Neural cell (in vitro differentiated cells): ENCODE results near the gene KIF14.

ENCODE experiments used
- EZH2 ChIP-seq: fragments of 200-600, 300-800 bp; shearing (Covaris generic), sonication (generic); IDR thresholded peaks from 2 replicates; pipeline ENCODE4 v1.6.1; 2014; ENCODE audit warnings: antibody characterized with exemption, low read length, borderline replicate concordance, mild to moderate bottlenecking; ENCODE audit not compliant: insufficient read depth, poor library complexity, severe bottlenecking
- MXI1 ChIP-seq: fragments of 450-650 bp; conservative IDR thresholded peaks from 2 replicates; pipeline ENCODE4 v1.6.1; 2014; ENCODE audit warnings: antibody characterized with exemption, mild to moderate bottlenecking; ENCODE audit not compliant: poor library complexity, severe bottlenecking
- POLR2AphosphoS5 ChIP-seq: IDR thresholded peaks from 2 replicates; pipeline ENCODE4 v1.6.1; 2012
- RAD21 ChIP-seq: fragments of 450-650 bp; conservative IDR thresholded peaks from 2 replicates; pipeline ENCODE4 v1.6.1; 2014; ENCODE audit warnings: antibody characterized with exemption, mild to moderate bottlenecking, moderate library complexity
- TAF1 ChIP-seq: IDR thresholded peaks from 2 replicates; pipeline ENCODE4 v1.6.1; 2012; ENCODE audit warnings: low read depth
- TF ChIP-seq, protein P1 (sequence below): fragments of 450-650 bp; IDR thresholded peaks from 2 replicates; pipeline ENCODE4 v1.5.1; 2014; ENCODE audit warnings: antibody characterized with exemption, mild to moderate bottlenecking, moderate library complexity; ENCODE audit not compliant: poor library complexity, severe bottlenecking
- TF ChIP-seq, protein P2 (sequence below): IDR thresholded peaks from 2 replicates; pipeline ENCODE4 v1.6.1; 2012; ENCODE audit warnings: borderline replicate concordance

DNA sequence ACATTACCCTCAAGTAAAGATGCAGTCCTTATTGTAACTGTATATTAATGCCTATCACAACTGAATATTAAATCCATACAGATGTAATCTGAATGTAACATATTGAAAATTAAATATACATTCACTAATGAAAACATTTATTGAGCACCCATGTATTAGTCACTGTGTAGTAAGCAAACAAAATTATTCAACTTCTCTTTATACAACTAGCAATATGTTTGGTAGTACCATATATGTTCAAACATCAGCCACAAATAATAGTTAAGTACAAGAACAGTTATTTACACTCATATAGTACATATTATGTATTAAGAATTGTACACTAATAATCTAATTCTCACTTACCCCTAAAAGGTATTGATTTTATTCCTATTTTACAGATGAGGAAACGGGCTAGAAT is 17.9 kb downstream of the KIF14 start:
- TF ChIP-seq POLR2AphosphoS5 (no peak), RAD21 (no peak), EZH2 (no peak), MXI1 (no peak), TAF1 (no peak)
- TF ChIP-seq, protein P1, sequence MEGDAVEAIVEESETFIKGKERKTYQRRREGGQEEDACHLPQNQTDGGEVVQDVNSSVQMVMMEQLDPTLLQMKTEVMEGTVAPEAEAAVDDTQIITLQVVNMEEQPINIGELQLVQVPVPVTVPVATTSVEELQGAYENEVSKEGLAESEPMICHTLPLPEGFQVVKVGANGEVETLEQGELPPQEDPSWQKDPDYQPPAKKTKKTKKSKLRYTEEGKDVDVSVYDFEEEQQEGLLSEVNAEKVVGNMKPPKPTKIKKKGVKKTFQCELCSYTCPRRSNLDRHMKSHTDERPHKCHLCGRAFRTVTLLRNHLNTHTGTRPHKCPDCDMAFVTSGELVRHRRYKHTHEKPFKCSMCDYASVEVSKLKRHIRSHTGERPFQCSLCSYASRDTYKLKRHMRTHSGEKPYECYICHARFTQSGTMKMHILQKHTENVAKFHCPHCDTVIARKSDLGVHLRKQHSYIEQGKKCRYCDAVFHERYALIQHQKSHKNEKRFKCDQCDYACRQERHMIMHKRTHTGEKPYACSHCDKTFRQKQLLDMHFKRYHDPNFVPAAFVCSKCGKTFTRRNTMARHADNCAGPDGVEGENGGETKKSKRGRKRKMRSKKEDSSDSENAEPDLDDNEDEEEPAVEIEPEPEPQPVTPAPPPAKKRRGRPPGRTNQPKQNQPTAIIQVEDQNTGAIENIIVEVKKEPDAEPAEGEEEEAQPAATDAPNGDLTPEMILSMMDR = no peak
- TF ChIP-seq, protein P2, sequence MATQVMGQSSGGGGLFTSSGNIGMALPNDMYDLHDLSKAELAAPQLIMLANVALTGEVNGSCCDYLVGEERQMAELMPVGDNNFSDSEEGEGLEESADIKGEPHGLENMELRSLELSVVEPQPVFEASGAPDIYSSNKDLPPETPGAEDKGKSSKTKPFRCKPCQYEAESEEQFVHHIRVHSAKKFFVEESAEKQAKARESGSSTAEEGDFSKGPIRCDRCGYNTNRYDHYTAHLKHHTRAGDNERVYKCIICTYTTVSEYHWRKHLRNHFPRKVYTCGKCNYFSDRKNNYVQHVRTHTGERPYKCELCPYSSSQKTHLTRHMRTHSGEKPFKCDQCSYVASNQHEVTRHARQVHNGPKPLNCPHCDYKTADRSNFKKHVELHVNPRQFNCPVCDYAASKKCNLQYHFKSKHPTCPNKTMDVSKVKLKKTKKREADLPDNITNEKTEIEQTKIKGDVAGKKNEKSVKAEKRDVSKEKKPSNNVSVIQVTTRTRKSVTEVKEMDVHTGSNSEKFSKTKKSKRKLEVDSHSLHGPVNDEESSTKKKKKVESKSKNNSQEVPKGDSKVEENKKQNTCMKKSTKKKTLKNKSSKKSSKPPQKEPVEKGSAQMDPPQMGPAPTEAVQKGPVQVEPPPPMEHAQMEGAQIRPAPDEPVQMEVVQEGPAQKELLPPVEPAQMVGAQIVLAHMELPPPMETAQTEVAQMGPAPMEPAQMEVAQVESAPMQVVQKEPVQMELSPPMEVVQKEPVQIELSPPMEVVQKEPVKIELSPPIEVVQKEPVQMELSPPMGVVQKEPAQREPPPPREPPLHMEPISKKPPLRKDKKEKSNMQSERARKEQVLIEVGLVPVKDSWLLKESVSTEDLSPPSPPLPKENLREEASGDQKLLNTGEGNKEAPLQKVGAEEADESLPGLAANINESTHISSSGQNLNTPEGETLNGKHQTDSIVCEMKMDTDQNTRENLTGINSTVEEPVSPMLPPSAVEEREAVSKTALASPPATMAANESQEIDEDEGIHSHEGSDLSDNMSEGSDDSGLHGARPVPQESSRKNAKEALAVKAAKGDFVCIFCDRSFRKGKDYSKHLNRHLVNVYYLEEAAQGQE = no peak
